HG02763 (cell line): ENCODE results near the gene DDX46.
"Not testable (repeated sequence)": the region's sequence is repeated elsewhere in the genome, so short reads cannot be mapped to it uniquely, and the experiment has no call there.

Source experiments
- ATAC-seq: cut with Tn5 transposase; IDR thresholded peaks from one replicate; pipeline ENCODE4 v1.9.1; 2021; ENCODE audit warnings: mild to moderate bottlenecking, moderate library complexity; ENCODE audit not compliant: unreplicated experiment

Gene DDX46, protein sequence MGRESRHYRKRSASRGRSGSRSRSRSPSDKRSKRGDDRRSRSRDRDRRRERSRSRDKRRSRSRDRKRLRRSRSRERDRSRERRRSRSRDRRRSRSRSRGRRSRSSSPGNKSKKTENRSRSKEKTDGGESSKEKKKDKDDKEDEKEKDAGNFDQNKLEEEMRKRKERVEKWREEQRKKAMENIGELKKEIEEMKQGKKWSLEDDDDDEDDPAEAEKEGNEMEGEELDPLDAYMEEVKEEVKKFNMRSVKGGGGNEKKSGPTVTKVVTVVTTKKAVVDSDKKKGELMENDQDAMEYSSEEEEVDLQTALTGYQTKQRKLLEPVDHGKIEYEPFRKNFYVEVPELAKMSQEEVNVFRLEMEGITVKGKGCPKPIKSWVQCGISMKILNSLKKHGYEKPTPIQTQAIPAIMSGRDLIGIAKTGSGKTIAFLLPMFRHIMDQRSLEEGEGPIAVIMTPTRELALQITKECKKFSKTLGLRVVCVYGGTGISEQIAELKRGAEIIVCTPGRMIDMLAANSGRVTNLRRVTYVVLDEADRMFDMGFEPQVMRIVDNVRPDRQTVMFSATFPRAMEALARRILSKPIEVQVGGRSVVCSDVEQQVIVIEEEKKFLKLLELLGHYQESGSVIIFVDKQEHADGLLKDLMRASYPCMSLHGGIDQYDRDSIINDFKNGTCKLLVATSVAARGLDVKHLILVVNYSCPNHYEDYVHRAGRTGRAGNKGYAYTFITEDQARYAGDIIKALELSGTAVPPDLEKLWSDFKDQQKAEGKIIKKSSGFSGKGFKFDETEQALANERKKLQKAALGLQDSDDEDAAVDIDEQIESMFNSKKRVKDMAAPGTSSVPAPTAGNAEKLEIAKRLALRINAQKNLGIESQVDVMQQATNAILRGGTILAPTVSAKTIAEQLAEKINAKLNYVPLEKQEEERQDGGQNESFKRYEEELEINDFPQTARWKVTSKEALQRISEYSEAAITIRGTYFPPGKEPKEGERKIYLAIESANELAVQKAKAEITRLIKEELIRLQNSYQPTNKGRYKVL

DNA sequence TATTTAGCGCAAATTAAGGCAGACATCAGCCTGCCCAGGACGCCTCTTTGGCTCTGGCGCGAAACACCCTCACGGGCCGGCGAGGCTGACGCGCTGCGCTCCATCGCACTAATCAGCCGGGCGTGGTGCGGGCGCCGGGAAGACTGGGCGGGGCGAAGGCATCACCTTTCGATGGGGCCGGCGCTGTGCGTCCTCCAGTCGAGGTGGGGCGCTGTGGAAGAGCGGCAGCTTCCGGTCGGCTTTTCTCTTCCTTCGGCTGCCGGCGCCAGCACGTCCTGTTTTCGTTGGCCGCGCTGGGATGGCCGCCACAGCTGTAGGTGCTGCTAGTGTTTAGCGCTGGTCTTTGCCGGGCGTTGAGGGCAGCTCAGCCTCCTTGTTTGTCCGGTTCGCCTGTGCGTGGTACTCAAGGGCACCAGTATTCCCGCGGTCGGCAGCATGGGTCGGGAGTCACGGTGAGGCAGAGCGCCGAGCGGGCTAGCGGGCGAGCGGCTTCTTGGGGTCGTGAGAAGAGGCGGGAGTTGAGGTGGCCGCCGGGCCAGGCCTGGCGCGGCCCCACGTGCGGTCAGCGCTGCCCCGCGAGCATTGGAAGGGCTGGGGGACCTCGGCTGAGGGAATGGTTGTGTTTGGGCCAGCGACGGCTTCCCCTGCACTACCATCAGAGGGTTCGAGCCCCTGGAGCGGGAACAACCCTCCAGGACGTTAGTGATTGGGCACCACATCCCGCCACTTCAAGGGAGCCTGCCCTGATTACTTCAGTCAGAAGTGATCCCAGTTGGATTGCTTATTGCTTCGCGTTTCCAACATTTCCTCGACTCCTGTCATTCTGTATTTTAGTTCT is at the start of gene DDX46:
TSS of gene DDX46 (plus strand) at position 276 of the 838 bp plus-strand sequence. CDS start at position 436, 160 bp downstream.
- ATAC-seq, result peak; percentile 99

DNA sequence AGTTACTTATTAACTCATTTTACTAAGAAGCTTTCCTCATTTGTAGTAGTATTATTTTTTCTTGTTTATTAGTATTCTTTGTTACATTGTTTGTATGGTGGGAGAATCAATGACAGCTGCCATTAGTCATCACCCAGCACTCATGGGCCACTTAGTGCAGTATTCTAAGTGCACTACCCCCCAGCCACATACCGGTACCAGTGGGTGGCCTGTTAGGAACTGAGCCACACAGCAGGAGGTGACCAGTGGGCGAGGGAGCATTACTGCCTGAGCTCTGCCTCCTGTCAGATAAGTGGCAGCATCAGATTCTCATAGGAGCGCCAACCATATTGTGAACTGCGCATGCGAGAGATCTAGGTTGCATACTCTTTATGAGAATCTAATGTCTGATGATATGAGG is 44.5 kb upstream of the DDX46 start:
- no peak for ATAC-seq

- ATAC-seq, result no peak
Observed at GRCh38 chr5:134714541-134714940, 44.0 kb upstream of the DDX46 start.

- ATAC-seq, result not testable (repeated sequence)
Observed at GRCh38 chr5:134715466-134715865, 43.1 kb upstream of the DDX46 start.

DNA sequence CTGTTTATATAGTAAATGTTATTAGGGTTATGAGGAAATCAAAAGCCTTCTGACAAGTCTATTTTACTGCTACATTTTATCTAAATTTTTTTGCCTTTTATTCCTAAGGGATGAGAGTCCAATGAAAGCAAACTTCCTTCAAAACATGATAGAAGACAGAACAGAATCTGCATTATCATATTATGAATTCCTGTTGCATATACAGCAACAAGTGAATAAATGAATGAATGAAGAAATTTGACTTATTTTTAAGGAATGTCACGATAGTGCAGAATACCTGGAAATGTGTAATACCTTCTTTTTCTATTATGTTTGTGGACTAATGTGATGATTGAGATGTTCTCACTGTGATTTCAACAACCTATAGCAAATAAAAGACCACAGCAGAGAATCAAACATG is 33.7 kb upstream of the DDX46 start:
- no peak for ATAC-seq

- ATAC-seq, result no peak
Observed at GRCh38 chr5:134732819-134733218, 25.8 kb upstream of the DDX46 start.

DNA sequence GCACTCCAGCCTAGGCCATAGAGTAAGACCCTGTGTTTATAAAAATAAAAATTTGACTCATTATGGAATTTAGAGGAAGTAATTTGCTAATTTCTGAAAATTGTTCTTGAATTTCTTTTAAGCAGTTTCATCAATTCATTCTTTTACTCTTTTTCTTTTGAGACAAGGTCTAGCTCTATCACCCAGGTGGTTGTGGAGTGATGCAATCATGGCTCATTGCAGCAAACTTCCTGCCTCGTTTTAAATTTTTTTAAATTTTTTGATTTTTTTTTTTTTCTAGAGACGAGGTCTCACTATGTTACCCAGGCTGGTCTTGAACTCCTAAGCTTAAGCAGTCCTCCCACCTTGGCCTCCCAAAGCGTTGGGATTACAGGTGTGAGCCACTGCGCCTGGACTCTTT is 23.3 kb upstream of the DDX46 start:
- ATAC-seq, result no peak

DNA sequence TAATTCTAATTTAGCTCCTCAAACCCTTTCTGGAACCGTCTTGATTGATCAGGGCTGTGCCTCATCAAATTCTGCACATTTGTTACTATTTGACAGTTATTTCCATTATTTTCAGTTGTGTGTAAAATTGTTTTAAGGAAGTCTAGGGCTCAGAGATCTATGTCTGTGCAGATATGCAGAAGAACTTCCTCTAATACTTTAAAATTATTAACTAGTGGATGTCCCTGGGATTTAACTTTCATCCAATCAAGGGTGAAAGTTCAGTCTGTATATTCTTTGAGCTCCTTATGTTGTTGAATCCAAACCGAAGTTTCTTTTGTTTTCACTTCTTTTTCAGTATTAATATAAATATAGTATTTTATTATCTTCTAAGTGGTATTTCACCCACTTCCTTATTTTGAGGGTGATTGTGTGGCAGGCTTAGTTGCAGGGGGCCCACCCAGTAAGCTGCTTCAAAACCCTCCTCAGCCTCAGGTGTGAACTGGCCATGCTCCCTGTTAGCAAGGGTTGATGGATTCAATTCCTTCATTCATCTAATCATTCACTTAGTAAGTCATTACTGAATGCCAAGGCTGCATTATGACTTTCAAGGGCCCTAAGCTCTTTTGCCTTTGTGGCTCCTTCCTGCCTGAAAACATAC is 22.3 kb upstream of the DDX46 start:
- ATAC-seq, result no peak

- peak; percentile 96 for ATAC-seq
Observed at GRCh38 chr5:134738133-134738962, 20.2 kb upstream of the DDX46 start, which contains the start of gene CAMLG. Gene CAMLG (plus strand): TSS chr5:134738548. CDS start chr5:134738621, 73 bp downstream.

DNA sequence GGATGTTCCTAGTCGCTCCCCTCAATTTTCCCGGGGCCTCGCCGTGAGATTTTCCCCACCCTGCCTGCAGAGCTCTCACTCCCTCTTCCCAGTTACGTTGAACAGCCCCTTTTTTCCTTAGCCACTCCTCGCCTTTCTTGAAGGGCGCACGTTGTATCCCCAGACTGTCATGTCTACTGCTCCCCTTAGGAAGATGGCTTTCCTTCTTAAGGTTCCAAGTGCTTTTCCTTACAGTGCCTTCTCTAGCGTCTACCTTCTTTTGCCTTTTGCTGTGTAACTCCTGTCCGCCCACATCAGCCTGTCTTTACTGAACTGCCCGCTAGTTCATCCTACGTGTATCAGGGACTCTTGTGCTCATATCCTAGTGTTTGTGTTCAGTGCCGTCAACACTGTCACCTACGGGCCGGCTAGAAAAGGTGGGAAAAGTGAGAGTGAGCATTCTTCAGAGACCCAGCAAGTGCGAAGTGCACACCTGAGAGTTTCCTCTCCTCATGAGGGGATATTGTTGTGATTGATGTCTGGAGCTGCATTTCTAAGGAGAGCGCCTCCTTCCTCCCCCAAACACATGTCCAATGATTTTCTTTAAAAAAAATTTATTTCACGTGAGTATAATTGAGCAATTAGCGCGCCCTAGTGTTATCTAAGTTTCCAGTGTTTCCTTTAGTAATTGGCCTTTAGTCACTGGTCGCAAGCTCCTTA is 19.5 kb upstream of the DDX46 start:
- no peak for ATAC-seq

DNA sequence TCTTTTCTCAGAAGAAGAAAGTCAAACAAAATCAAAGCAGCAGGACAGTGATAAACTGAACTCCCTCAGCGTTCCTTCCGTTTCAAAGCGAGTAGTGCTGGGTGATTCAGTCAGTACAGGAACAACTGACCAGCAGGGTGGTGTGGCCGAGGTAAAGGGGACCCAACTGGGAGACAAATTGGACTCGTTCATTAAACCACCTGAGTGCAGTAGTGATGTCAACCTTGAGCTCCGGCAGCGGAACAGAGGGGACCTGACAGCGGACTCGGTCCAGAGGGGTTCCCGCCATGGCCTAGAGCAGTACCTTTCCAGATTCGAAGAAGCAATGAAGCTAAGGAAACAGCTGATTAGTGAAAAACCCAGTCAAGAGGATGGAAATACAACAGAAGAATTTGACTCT is 17.5 kb upstream of the DDX46 start:
- ATAC-seq, result no peak

DNA sequence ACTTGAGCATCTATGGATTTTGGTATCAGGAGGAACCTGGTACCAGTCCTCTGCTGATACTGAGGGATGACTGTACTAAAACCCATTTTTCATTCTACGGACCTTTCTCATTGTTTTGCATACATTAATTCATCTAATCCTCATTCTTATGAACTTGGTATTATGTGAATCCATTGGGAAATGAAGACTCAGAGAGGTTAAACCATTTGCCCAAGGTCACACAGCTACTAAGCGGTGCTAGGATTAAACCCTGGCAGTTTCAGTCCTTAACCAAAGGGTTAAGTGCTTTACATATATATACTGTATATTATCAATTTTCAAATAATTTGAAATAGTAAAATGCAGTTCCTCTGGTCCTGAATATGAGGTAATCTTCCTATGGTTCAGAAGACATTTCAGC is 16.4 kb upstream of the DDX46 start:
- no peak for ATAC-seq

DNA sequence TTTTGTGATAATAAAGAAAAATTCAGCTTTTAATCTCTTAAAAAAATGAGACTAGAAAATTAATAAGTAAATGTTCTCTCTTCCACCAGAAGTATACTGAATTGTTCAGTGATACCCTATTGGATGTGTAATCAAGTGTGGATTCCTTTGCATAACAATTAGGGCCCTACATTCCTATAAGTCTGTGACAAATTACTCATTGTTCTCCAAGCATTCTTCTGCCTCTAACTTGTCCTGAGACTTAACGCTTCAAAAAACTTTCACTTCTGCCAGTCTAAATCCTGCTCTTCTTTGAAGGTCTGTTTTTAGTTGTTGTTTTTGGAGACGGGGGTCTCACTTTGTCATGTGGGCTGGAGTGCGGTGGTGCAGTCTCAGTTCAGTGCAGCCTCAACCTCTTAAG is 9.2 kb upstream of the DDX46 start:
- no peak for ATAC-seq

GRCh38 chr5:134758176-134758503 is 439 bp upstream of the DDX46 start:
- no peak for ATAC-seq

GRCh38 chr5:134767528-134768291 is 9.1 kb downstream of the DDX46 start:
- ATAC-seq, result not testable (repeated sequence)

GRCh38 chr5:134769206-134769605 is 10.6 kb downstream of the DDX46 start:
- ATAC-seq, result no peak

DNA sequence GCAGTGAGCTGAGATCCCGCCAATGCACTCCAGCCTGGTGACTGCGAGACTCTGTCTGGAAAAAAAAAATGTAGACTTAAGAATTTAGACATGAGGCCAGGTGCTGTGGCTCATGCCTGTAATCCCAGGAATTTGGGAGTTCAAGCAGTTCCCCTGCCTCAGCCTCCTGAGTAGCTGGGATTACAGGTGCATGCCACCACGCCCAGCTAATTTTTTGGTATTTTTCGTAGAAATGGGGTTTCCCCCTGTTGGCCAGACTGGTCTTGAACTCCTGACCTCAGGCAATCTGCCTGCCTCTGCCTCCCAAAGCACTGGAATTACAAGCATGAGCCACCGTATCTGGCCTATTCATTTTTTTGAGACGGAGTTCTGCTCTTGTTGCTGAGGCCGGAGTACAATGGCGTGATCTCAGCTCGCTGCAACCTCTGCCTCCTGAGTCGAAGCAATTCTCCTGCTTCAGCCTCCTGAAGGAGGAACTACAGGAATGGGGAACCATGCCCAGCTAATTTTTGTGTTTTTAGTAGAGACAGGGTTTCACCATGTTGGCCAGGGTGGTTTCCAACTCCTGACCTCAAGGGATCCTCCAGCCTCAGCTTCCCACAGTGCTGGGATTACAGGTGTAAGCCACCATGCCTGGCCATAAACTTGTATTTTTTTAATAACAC is 14.0 kb downstream of the DDX46 start:
- ATAC-seq, result no peak

GRCh38 chr5:134777366-134777765 is 18.8 kb downstream of the DDX46 start:
- ATAC-seq, result no peak
